Measurements from ENCODE around the gene SLC39A12. TPM values are rescaled to one million over a fixed set of nuclear protein-coding genes. Genes with fewer than 3 reads are reported as not detected.

SLC39A12 gene
- total RNA-seq, 3 donors from 2014 or later (not counting 1 experiment from before 2014, with no cell fraction given), result not detected

GRCh38 chr10:18075881-18076280, 124.2 kb downstream of the SLC39A12 start:
- Histone ChIP-seq H3K27ac (ENCODE audit: low read length) (no peak overlapping the region), H3K9me3 (ENCODE audit: control insufficient read depth, insufficient read depth, low read length) (no peaks in the 10 kb centered on the region), H3K4me1 (ENCODE audit: control insufficient read depth, insufficient read depth, low read length) (no peaks in the 10 kb centered on the region), H3K4me3 (ENCODE audit: low read length) (no peak overlapping the region), H3K36me3 (ENCODE audit: control insufficient read depth, insufficient read depth, low read length) (no peaks in the 10 kb centered on the region), H3K27me3 (ENCODE audit: control insufficient read depth, insufficient read depth, low read length) (no peaks in the 10 kb centered on the region)
- DNase-seq (no peak), ATAC-seq (no peak)
- H3K27me3 Mint-ChIP-seq (ENCODE audit: low read depth in 2 of 2), result peaks cover 0 to 8% of the 10 kb centered on the region in 2 donors
- H3K4me1 Mint-ChIP-seq, result no peaks in the 10 kb centered on the region
- no peak overlapping the region for H3K27ac Mint-ChIP-seq
- H3K4me3 Mint-ChIP-seq, result no peak overlapping the region
- no peaks in the 10 kb centered on the region for H3K36me3 Mint-ChIP-seq
- 67% methylated on average over 3 of the region's 3 CpGs for WGBS (ENCODE audit: insufficient coverage)
- TF ChIP-seq CTCF (IDR thresholded peaks at IDR 0.05), result no peak
- intact Hi-C loops (cut with micrococcal nuclease), result no loop called here
- H3K9me3 Mint-ChIP-seq, result no peaks in the 10 kb centered on the region

GRCh38 chr10:18079665-18080295, 128.1 kb downstream of the SLC39A12 start:
- Histone ChIP-seq H3K4me3 (ENCODE audit: low read length) (no peak overlapping the region), H3K4me1 (ENCODE audit: control insufficient read depth, insufficient read depth, low read length) (no peaks in the 10 kb centered on the region), H3K9me3 (ENCODE audit: control insufficient read depth, insufficient read depth, low read length) (no peaks in the 10 kb centered on the region), H3K27me3 (ENCODE audit: control insufficient read depth, insufficient read depth, low read length) (no peaks in the 10 kb centered on the region), H3K36me3 (ENCODE audit: control insufficient read depth, insufficient read depth, low read length) (no peaks in the 10 kb centered on the region), H3K27ac (ENCODE audit: low read length) (no peak overlapping the region)
- WGBS (ENCODE audit: insufficient coverage), result no CpG with 5 or more reads among the region's 1 CpG
- Mint-ChIP-seq H3K4me3 (no peak overlapping the region), H3K4me1 (no peaks in the 10 kb centered on the region), H3K9me3 (peaks cover 0 to 3% of the 10 kb centered on the region in 2 donors), H3K36me3 (no peaks in the 10 kb centered on the region), H3K27ac (no peak overlapping the region), H3K27me3 (ENCODE audit: low read depth in 2 of 2) (peaks cover 5 to 8% of the 10 kb centered on the region in 2 donors)
- DNase-seq (no peak), ATAC-seq (no peak)
- intact Hi-C loops (cut with micrococcal nuclease), result no loop called here
- no peak for TF ChIP-seq CTCF (IDR thresholded peaks at IDR 0.05)

- Histone ChIP-seq H3K27me3 (ENCODE audit: control insufficient read depth, insufficient read depth, low read length) (no peaks in the 10 kb centered on the region), H3K4me1 (ENCODE audit: control insufficient read depth, insufficient read depth, low read length) (no peaks in the 10 kb centered on the region), H3K4me3 (ENCODE audit: low read length) (no peak overlapping the region), H3K36me3 (ENCODE audit: control insufficient read depth, insufficient read depth, low read length) (no peaks in the 10 kb centered on the region), H3K27ac (ENCODE audit: low read length) (no peak overlapping the region), H3K9me3 (ENCODE audit: control insufficient read depth, insufficient read depth, low read length) (no peaks in the 10 kb centered on the region)
- H3K4me3 Mint-ChIP-seq, result no peak overlapping the region
- no peak for TF ChIP-seq CTCF (IDR thresholded peaks at IDR 0.05)
- no peak for ATAC-seq
- 82% methylated on average over 7 of the region's 8 CpGs for WGBS (ENCODE audit: insufficient coverage)
- no peak overlapping the region for H3K27ac Mint-ChIP-seq
- DNase-seq, result no peak
- H3K9me3 Mint-ChIP-seq, result peaks cover 0 to 3% of the 10 kb centered on the region in 2 donors
- H3K4me1 Mint-ChIP-seq, result no peaks in the 10 kb centered on the region
- H3K36me3 Mint-ChIP-seq, result no peaks in the 10 kb centered on the region
- intact Hi-C loops (cut with micrococcal nuclease), result no loop called here
- H3K27me3 Mint-ChIP-seq (ENCODE audit: low read depth in 2 of 2), result peaks cover 4 to 6% of the 10 kb centered on the region in 2 donors
Observed at GRCh38 chr10:18082381-18082780, 130.7 kb downstream of the SLC39A12 start.

- WGBS (ENCODE audit: insufficient coverage), result 93% methylated on average over 4 of the region's 4 CpGs
- Mint-ChIP-seq H3K4me1 (no peaks in the 10 kb centered on the region), H3K27me3 (ENCODE audit: low read depth in 2 of 2) (peaks cover 4 to 6% of the 10 kb centered on the region in 2 donors), H3K4me3 (no peak overlapping the region), H3K9me3 (peaks cover 0 to 3% of the 10 kb centered on the region in 2 donors), H3K27ac (no peak overlapping the region), H3K36me3 (no peaks in the 10 kb centered on the region)
- H3K9me3 ChIP-seq (ENCODE audit: control insufficient read depth, insufficient read depth, low read length), result no peaks in the 10 kb centered on the region
- no peaks in the 10 kb centered on the region for H3K36me3 ChIP-seq (ENCODE audit: control insufficient read depth, insufficient read depth, low read length)
- H3K27me3 ChIP-seq (ENCODE audit: control insufficient read depth, insufficient read depth, low read length), result no peaks in the 10 kb centered on the region
- H3K4me3 ChIP-seq (ENCODE audit: low read length), result no peak overlapping the region
- H3K27ac ChIP-seq (ENCODE audit: low read length), result no peak overlapping the region
- intact Hi-C loops (cut with micrococcal nuclease), result no loop called here
- no peak for TF ChIP-seq CTCF (IDR thresholded peaks at IDR 0.05)
- no peak for DNase-seq
- H3K4me1 ChIP-seq (ENCODE audit: control insufficient read depth, insufficient read depth, low read length), result no peaks in the 10 kb centered on the region
- no peak for ATAC-seq
Observed at GRCh38 chr10:18085855-18086254, 134.1 kb downstream of the SLC39A12 start.

Data from natural killer cell (primary cell).